ENCODE data around the gene PROKR2.
A peak's percentile ranks its signal among the peaks of the same experiment; 100 is the strongest.

The PROKR2 gene

GRCh38 chr20:5316188-5317158 lies at the start of gene PROKR2:
Gene PROKR2, minus strand, starts transcription at chr20:5316954. Its CDS starts 2,585 bp downstream, at chr20:5314369.
- DNase-seq = peak in 1 of 2 experiments; percentile 1
- no peak for TF ChIP-seq POLR2A (IDR thresholded peaks at IDR 0.05; ENCODE audit: low read length)
- no peak for TF ChIP-seq GATA1 (IDR thresholded peaks at IDR 0.05; ENCODE audit: low read depth, low read length)

GRCh38 chr20:5364997-5365597 lies 48.3 kb upstream of the PROKR2 start:
- TF ChIP-seq POLR2A (IDR thresholded peaks at IDR 0.05; ENCODE audit: low read length) (no peak), GATA1 (IDR thresholded peaks at IDR 0.05; ENCODE audit: low read depth, low read length) (no peak)
- DNase-seq = no peak

GRCh38 chr20:5364136-5364821 lies 47.5 kb upstream of the PROKR2 start:
- DNase-seq = no peak
- TF ChIP-seq POLR2A (IDR thresholded peaks at IDR 0.05; ENCODE audit: low read length) (no peak), GATA1 (IDR thresholded peaks at IDR 0.05; ENCODE audit: low read depth, low read length) (no peak)

- no peak for TF ChIP-seq POLR2A (IDR thresholded peaks at IDR 0.05; ENCODE audit: low read length)
- no peak for TF ChIP-seq GATA1 (IDR thresholded peaks at IDR 0.05; ENCODE audit: low read depth, low read length)
- DNase-seq = no peak
Measured at GRCh38 chr20:5362771-5363170, 46.0 kb upstream of the PROKR2 start.

- DNase-seq = no peak
- TF ChIP-seq POLR2A (IDR thresholded peaks at IDR 0.05; ENCODE audit: low read length) (no peak), GATA1 (IDR thresholded peaks at IDR 0.05; ENCODE audit: low read depth, low read length) (no peak)
Measured at GRCh38 chr20:5361176-5361575, 44.4 kb upstream of the PROKR2 start.

- TF ChIP-seq GATA1 (IDR thresholded peaks at IDR 0.05; ENCODE audit: low read depth, low read length) (no peak), POLR2A (IDR thresholded peaks at IDR 0.05; ENCODE audit: low read length) (no peak)
- no peak for DNase-seq
Measured at GRCh38 chr20:5357946-5358345, 41.2 kb upstream of the PROKR2 start.

- TF ChIP-seq GATA1 (IDR thresholded peaks at IDR 0.05; ENCODE audit: low read depth, low read length) (no peak), POLR2A (IDR thresholded peaks at IDR 0.05; ENCODE audit: low read length) (no peak)
- no peak for DNase-seq
Measured at GRCh38 chr20:5356941-5357340, 40.2 kb upstream of the PROKR2 start.

- no peak for DNase-seq
- no peak for TF ChIP-seq GATA1 (IDR thresholded peaks at IDR 0.05; ENCODE audit: low read depth, low read length)
Measured at GRCh38 chr20:5354901-5355300, 38.1 kb upstream of the PROKR2 start.

GRCh38 chr20:5353624-5354496 lies 37.1 kb upstream of the PROKR2 start:
- no peak for TF ChIP-seq GATA1 (IDR thresholded peaks at IDR 0.05; ENCODE audit: low read depth, low read length)
- no peak for TF ChIP-seq POLR2A (IDR thresholded peaks at IDR 0.05; ENCODE audit: low read length)
- no peak for DNase-seq

- no peak for DNase-seq
- TF ChIP-seq GATA1 (IDR thresholded peaks at IDR 0.05; ENCODE audit: low read depth, low read length) (no peak), POLR2A (IDR thresholded peaks at IDR 0.05; ENCODE audit: low read length) (no peak)
Measured at GRCh38 chr20:5349448-5349847, 32.7 kb upstream of the PROKR2 start.

GRCh38 chr20:5342021-5342420 lies 25.3 kb upstream of the PROKR2 start:
- TF ChIP-seq POLR2A (IDR thresholded peaks at IDR 0.05; ENCODE audit: low read length) (no peak), GATA1 (IDR thresholded peaks at IDR 0.05; ENCODE audit: low read depth, low read length) (no peak)

GRCh38 chr20:5331340-5331739 lies 14.6 kb upstream of the PROKR2 start:
- TF ChIP-seq POLR2A (IDR thresholded peaks at IDR 0.05; ENCODE audit: low read length) (no peak), GATA1 (IDR thresholded peaks at IDR 0.05; ENCODE audit: low read depth, low read length) (no peak)
- no peak for DNase-seq

More at GRCh38 chr20:5342021-5342420, 25.3 kb upstream of the PROKR2 start:
- no peak for DNase-seq

GRCh38 chr20:5328268-5328667 lies 11.5 kb upstream of the PROKR2 start:
- no peak for DNase-seq
- no peak for TF ChIP-seq POLR2A (IDR thresholded peaks at IDR 0.05; ENCODE audit: low read length)
- TF ChIP-seq GATA1 (IDR thresholded peaks at IDR 0.05; ENCODE audit: low read depth, low read length) = no peak

Data from erythroblast (primary cell).